Neural progenitor cell (in vitro differentiated cells): ENCODE results near the gene GLT6D1.

Experiments used
- EZH2phosphoT487 ChIP-seq: fragments of 200-600 bp; sonication (generic); IDR thresholded peaks from 2 replicates; pipeline ENCODE4 v1.6.1; 2017; ENCODE audit warnings: antibody characterized with exemption
- TF ChIP-seq, protein P1 (sequence below): fragments of 200-600 bp; sonication (generic); IDR thresholded peaks from 2 replicates; pipeline ENCODE4 v1.5.1; 2017; ENCODE audit warnings: antibody characterized with exemption, mild to moderate bottlenecking

GRCh38 chr9:135584371-135584770 lies 55.0 kb downstream of the GLT6D1 start:
- TF ChIP-seq, protein P1, sequence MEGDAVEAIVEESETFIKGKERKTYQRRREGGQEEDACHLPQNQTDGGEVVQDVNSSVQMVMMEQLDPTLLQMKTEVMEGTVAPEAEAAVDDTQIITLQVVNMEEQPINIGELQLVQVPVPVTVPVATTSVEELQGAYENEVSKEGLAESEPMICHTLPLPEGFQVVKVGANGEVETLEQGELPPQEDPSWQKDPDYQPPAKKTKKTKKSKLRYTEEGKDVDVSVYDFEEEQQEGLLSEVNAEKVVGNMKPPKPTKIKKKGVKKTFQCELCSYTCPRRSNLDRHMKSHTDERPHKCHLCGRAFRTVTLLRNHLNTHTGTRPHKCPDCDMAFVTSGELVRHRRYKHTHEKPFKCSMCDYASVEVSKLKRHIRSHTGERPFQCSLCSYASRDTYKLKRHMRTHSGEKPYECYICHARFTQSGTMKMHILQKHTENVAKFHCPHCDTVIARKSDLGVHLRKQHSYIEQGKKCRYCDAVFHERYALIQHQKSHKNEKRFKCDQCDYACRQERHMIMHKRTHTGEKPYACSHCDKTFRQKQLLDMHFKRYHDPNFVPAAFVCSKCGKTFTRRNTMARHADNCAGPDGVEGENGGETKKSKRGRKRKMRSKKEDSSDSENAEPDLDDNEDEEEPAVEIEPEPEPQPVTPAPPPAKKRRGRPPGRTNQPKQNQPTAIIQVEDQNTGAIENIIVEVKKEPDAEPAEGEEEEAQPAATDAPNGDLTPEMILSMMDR: no peak
- no peak for TF ChIP-seq EZH2phosphoT487
